ENCODE results near the gene LTBP4. TPM values are rescaled to one million over a fixed set of nuclear protein-coding genes. Genes with fewer than 3 reads are reported as not detected.
A peak's percentile ranks its signal among the peaks of the same experiment; 100 is the strongest.
"Not testable (repeated sequence)": the region's sequence is repeated elsewhere in the genome, so short reads cannot be mapped to it uniquely, and the experiment has no call there.

LTBP4 gene
- total RNA-seq, 2 donors from 2014 or later = 183 to 192 TPM

- ATAC-seq (no peak), DNase-seq (no peak)
- intact Hi-C loops (cut with DNase I, micrococcal nuclease) = no loop called here
These were observed 40.1 kb downstream of the LTBP4 start for GRCh38 chr19:40641281-40641680.

DNA sequence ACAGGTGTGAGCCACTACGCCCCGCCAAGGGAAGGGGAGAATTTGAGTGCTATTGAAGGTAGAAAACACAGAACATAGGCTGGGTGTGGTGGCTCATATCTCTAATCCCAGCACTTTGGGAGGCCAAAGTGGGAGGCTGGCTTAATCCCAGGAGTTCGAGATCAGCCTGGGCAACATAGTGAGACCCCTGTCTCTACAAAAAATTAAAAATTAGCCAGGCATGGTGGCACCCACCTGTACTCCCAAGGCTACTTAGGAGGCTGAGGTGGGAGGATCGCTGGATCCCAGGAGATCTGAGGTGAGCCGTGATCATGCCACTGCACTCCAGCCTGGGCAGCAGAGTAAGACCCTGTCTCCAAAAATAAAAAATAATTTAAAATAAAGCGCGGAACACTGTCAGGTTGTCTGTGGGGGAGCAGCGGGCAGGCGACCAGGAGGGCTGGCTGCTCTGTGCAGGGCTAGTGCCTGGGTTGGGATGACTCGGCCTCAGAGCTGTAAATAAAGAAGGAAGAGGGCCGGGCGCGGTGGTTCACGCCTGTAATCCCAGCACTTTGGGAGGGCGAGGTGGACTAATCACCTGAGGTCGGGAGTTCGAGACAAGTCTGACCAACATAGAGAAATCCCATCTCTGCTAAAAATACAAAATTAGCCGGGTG is 41.0 kb downstream of the LTBP4 start:
- no peak for DNase-seq
- ATAC-seq = no peak
- intact Hi-C loops (cut with DNase I, micrococcal nuclease) = no loop called here

DNA sequence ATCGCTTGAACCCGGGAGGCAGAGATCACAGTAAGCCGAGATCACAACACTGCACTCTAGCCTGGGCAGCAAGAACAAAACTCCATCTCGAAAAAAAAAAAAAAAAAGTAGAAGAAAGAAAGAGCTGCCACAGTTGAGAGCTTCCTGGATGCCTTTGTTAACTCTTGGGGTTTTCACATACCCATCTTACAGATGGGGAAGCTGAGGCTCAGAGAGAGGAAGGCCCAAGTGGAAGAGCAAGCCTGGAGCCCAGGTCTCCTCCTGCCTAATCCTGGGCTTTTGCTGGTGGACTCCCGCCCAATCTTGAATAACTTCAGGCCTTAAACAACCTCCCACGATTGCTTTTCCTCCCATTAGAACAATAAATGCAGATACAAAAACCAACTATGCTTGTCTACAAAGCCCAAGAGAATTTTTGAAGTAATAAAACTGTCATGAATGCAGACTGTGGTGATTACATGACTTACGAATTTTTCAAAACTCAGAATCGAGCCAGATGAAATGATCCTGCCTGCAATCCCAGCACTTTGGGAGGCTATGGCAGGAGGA is 41.7 kb downstream of the LTBP4 start:
- no peak for DNase-seq
- ATAC-seq = no peak
- intact Hi-C loops (cut with DNase I, micrococcal nuclease) = no loop called here

DNA sequence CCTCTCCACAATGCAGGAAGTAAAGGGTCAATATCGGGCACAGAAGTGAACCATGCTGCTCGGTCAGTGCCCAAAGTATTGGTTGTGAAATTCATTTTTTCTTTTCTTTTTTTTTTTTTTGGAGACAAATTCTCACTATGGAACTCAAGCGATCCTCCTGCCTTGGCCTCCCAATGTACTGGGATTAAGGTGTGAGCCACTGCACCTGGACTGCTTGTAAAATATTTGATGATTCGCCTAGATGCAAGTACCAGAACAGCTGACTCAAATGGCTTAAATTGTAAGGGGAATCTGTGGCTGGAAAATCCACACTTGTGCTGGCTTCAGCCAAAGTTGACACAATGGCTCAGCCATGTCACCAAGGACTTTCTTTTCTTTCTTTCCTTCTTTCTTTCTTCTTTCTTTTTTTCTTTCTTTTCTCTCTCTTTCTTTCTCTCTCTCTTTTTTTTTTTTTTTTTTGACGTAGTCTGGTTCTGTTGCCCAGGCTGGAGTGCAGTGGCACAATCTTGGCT is 45.6 kb downstream of the LTBP4 start:
- ATAC-seq = no peak
- intact Hi-C loops (cut with DNase I, micrococcal nuclease) = no loop called here
- no peak for DNase-seq

GRCh38 chr19:40649903-40650675 is 48.9 kb downstream of the LTBP4 start:
- intact Hi-C loops (cut with DNase I, micrococcal nuclease); DNase-seq; ATAC-seq: not testable (repeated sequence)

- ATAC-seq (no peak), DNase-seq (no peak)
- intact Hi-C loops (cut with DNase I, micrococcal nuclease) = no loop called here
These were observed 49.7 kb downstream of the LTBP4 start for GRCh38 chr19:40650749-40651305.

- intact Hi-C loops (cut with DNase I, micrococcal nuclease); DNase-seq; ATAC-seq: not testable (repeated sequence)
These were observed 51.1 kb downstream of the LTBP4 start for GRCh38 chr19:40652303-40652702.

DNA sequence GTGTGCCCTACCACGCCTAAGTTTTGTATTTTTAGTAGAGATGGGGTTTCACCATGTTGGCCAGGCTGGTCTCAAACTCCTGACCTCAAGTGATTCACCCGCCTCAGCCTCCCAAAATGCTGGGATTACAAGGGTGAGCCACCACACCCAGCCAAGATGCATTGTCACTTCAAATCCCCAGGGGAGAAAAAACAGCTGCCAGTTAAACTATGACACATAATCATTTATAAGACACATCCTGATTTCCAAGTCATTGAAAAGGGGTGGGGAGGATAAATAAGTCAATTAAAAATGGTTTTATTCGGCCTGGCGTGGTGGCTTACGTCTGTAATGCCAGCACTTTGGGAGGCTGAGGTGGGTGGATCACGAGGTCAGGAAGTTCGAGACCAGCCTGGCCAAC is 54.5 kb downstream of the LTBP4 start:
- DNase-seq; ATAC-seq; intact Hi-C loops (cut with DNase I, micrococcal nuclease): not testable (repeated sequence)

DNA sequence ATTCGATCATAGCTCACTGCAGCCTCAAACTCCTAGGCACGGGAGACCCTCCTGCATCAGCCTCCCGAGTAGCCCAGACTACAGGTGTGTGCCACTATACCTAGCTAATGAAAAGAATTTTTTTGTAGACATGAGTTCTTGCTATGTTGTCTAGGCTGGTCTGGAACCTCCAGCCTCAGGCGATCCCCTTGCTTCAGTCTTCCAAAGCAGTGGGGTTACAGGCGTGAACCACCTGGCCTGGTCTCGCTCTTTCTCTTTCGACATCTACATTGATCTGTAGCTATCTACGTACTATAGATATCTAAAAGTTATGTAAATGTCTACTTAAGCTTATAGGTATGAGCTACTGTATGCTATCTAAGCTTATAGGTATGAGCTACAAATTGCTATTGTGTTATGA is 56.9 kb downstream of the LTBP4 start:
- DNase-seq (no peak), ATAC-seq (no peak)
- intact Hi-C loops (cut with DNase I, micrococcal nuclease) = no loop called here

DNA sequence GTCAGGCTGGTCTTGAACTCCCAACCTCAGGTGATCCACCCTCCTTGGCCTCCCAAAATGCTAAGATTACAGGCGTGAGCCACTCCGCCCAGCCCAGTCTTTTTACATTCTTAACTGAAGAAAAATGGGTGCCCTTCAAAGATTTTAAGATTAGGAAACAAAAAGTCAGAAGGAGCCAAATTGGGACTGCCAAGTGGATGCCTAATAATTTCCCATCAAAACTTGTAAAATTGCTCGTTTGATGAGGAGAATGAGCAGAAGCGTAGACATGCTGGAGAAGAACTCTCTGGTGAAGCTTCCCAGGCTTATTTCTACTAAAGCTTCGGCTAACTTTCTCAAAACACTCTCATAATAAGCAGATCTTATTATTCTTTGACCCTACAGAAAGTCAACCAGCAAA is 57.9 kb downstream of the LTBP4 start:
- DNase-seq (no peak), ATAC-seq (no peak)
- intact Hi-C loops (cut with DNase I, micrococcal nuclease) = no loop called here

DNA sequence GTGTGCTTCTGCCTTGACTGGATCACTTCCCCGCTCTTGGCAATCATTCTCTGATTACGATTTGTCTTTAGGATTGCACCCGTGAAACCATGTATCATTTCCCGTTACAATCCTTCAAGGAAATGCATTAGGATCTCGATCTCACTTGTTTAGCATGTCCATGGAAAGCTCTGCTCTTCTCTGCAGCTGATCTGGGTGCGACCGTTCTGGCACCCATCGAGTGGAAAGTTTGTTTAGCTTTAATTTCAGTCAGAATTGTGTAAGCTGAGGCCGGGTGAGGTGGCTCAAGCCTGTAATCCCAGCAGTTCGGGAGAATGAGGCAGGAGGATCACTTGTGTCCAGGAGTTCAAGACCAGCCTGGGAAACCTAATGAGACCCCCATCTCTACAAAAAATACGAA is 58.4 kb downstream of the LTBP4 start:
- intact Hi-C loops (cut with DNase I, micrococcal nuclease) = no loop called here
- ATAC-seq (no peak), DNase-seq (no peak)

DNA sequence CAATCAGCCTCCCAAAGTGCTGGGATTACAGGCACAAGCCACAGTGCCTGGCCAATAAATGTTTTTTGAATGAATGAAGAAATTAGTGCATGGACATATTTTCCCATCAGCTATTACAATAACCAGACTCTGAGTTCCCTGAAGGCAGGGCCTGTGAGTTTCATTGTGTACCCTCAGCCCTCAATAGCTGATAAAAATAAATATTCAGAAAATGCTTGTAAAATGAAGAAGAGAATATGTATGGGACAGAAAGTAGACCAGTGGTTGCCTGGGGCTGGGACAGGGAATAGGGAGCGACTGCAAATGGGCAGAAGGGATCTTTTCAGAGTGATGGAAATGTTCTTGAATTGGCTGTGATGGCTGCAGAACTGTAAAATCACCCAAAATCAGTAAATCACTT is 60.4 kb downstream of the LTBP4 start:
- intact Hi-C loops (cut with DNase I, micrococcal nuclease) = loop anchor here in 1 of 2 donors (5.0 kb wide), 2 partner anchors 156 to 476 kb away; no protein-coding TSS in a partner anchor
- DNase-seq = no peak
- no peak for ATAC-seq

DNA sequence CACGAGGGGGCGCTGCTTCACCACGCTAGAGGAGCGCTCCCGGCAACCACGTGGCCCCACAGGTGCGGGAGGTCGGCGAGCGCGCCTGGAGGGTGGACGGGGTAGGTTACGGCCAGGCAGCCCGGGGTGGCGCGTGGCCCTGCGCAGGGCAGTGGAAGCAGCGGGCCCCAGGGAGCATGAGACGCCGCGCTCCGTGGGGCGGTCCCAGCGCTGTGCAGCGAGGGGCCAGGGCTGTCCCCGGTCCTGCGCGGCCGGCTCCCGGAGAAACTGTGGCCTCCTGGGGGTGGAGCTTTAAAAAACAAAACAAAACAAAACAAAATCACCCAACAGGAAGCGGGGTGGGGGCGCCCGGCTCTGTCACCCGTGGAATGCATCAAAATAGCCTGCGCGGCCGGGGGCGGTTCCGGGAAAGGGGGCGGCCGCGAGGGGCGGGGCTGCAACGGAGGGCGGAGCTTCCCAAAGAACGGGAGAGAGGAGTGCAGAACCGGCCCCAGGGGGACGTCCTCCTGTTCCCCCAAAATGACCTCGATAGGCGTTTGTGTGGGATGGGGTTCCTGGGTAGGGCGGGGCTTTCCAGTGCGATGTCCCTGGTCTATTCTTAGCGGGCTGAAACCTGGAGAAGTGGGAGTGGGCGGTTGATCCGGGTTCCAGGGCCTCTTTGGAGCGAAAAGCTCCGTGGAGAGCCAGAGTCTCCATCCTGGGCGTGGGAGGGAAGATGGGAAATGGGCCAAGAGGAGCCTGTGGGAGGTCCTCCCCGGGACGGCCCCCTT is 61.9 kb downstream of the LTBP4 start:
- DNase-seq (peak; percentile 80 to 95), ATAC-seq (peak; percentile 96)
- intact Hi-C loops (cut with DNase I, micrococcal nuclease) = loop anchor here in 1 of 2 donors (5.0 kb wide), 2 partner anchors 154 to 474 kb away; no protein-coding TSS in a partner anchor

GRCh38 chr19:40663695-40664692 is 62.8 kb downstream of the LTBP4 start:
- peak; percentile 5 for ATAC-seq

GRCh38 chr19:40666803-40667438 is 65.8 kb downstream of the LTBP4 start:
- intact Hi-C loops (cut with DNase I, micrococcal nuclease) = loop anchor here in 1 of 2 donors (5.0 kb wide), 1 partner anchor 145 kb away; no protein-coding TSS in a partner anchor
- ATAC-seq = no peak
- DNase-seq = no peak

More at GRCh38 chr19:40663695-40664692, 62.8 kb downstream of the LTBP4 start:
- intact Hi-C loops (cut with DNase I, micrococcal nuclease) = loop anchor here in 1 of 2 donors (5.0 kb wide), 2 partner anchors 153 to 473 kb away; no protein-coding TSS in a partner anchor
- no peak for DNase-seq

DNA sequence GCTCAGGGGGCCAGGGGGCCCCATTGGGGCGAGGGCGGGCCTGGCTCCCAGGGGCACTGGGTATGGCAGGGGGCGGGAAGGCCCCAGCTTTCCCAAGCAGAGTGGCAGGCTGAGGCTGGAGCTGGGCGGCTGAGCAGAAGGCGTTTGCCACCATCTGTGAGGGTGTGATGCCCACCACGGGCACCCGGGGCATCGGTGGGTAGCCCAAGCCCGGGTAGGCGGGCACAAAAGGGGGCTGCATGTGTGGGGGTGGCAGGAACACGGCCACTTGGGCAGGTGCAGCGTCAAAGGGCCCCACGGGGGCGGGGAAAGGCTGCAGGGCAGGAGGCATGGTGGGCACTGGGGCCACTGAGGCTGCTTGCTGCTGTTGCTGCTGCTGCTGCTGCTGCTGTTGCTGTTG is 66.4 kb downstream of the LTBP4 start:
- intact Hi-C loops (cut with DNase I, micrococcal nuclease) = loop anchor here in 1 of 2 donors (5.0 kb wide), 1 partner anchor 145 kb away; no protein-coding TSS in a partner anchor
- ATAC-seq (no peak), DNase-seq (no peak)
